HuH-7 (cell line): ENCODE results near the gene ARRB1.
"Not testable (repeated sequence)": the region's sequence is repeated elsewhere in the genome, so short reads cannot be mapped to it uniquely, and the experiment has no call there.

Experiments
- DNase-seq: peaks from one replicate; pipeline ENCODE4 v3.0.0; 2011; ENCODE audit warnings: low spot score

ARRB1 gene

GRCh38 chr11:75323609-75324008, 27.9 kb downstream of the ARRB1 start:
- peak; percentile 64 for DNase-seq

GRCh38 chr11:75320643-75321042, 30.8 kb downstream of the ARRB1 start:
- DNase-seq: no peak

GRCh38 chr11:75320046-75320618, 31.3 kb downstream of the ARRB1 start:
- DNase-seq: no peak

GRCh38 chr11:75319035-75319877, 32.2 kb downstream of the ARRB1 start:
- no peak for DNase-seq

- DNase-seq: no peak
Observed at GRCh38 chr11:75317446-75318122, 33.9 kb downstream of the ARRB1 start.

GRCh38 chr11:75315439-75315805, 36.0 kb downstream of the ARRB1 start:
- DNase-seq: no peak

- DNase-seq: no peak
Observed at GRCh38 chr11:75314771-75315438, 36.6 kb downstream of the ARRB1 start.

- DNase-seq: no peak
Observed at GRCh38 chr11:75313513-75314272, 37.8 kb downstream of the ARRB1 start.

GRCh38 chr11:75312346-75312745, 39.1 kb downstream of the ARRB1 start:
- no peak for DNase-seq

GRCh38 chr11:75311858-75312288, 39.6 kb downstream of the ARRB1 start:
- peak; percentile 40 for DNase-seq

- no peak for DNase-seq
Observed at GRCh38 chr11:75308986-75309385, 42.5 kb downstream of the ARRB1 start.

GRCh38 chr11:75308116-75308515, 43.3 kb downstream of the ARRB1 start:
- DNase-seq: no peak

GRCh38 chr11:75307058-75307457, 44.4 kb downstream of the ARRB1 start:
- no peak for DNase-seq

GRCh38 chr11:75306529-75306928, 44.9 kb downstream of the ARRB1 start:
- DNase-seq: no peak

- DNase-seq: no peak
Observed at GRCh38 chr11:75305993-75306392, 45.5 kb downstream of the ARRB1 start.

- DNase-seq: no peak
Observed at GRCh38 chr11:75305452-75305851, 46.0 kb downstream of the ARRB1 start.

GRCh38 chr11:75304941-75305340, 46.5 kb downstream of the ARRB1 start:
- DNase-seq: not testable (repeated sequence)

- no peak for DNase-seq
Observed at GRCh38 chr11:75303544-75304224, 47.8 kb downstream of the ARRB1 start.

- no peak for DNase-seq
Observed at GRCh38 chr11:75302371-75302770, 49.1 kb downstream of the ARRB1 start.

GRCh38 chr11:75301601-75302345, 49.7 kb downstream of the ARRB1 start:
- no peak for DNase-seq
